HG03342 (cell line): ENCODE measurements around the gene DYNC2H1.

Experiments used
- ATAC-seq: cut with Tn5 transposase; IDR thresholded peaks from one replicate; pipeline ENCODE4 v1.9.1; 2021; ENCODE audit warnings: mild to moderate bottlenecking, moderate library complexity; ENCODE audit not compliant: unreplicated experiment

Gene DYNC2H1

GRCh38 chr11:103108933-103109817 is at the start of gene DYNC2H1:
TSS of gene DYNC2H1 (plus strand) at chr11:103109426. CDS start at chr11:103109575, 149 bp downstream.
- peak; percentile 99 for ATAC-seq

GRCh38 chr11:103061656-103062055 is 47.6 kb upstream of the DYNC2H1 start:
- no peak for ATAC-seq

GRCh38 chr11:103067118-103067517 is 42.1 kb upstream of the DYNC2H1 start:
- ATAC-seq: no peak

- no peak for ATAC-seq
Observed at GRCh38 chr11:103069367-103069766, 39.9 kb upstream of the DYNC2H1 start.

- ATAC-seq: peak; percentile 53
Observed at GRCh38 chr11:103070142-103070541, 39.1 kb upstream of the DYNC2H1 start.

GRCh38 chr11:103071008-103071407 is 38.2 kb upstream of the DYNC2H1 start:
- no peak for ATAC-seq

GRCh38 chr11:103076361-103076760 is 32.9 kb upstream of the DYNC2H1 start:
- ATAC-seq: no peak

- ATAC-seq: no peak
Observed at GRCh38 chr11:103077554-103077953, 31.7 kb upstream of the DYNC2H1 start.

GRCh38 chr11:103078710-103079109 is 30.5 kb upstream of the DYNC2H1 start:
- no peak for ATAC-seq

- no peak for ATAC-seq
Observed at GRCh38 chr11:103079833-103080232, 29.4 kb upstream of the DYNC2H1 start.

GRCh38 chr11:103085758-103086365 is 23.4 kb upstream of the DYNC2H1 start:
- ATAC-seq: no peak

GRCh38 chr11:103086461-103086860 is 22.8 kb upstream of the DYNC2H1 start:
- ATAC-seq: no peak

GRCh38 chr11:103091064-103091800 is 18.0 kb upstream of the DYNC2H1 start:
- ATAC-seq: peak; percentile 37

GRCh38 chr11:103091801-103092524 is 17.3 kb upstream of the DYNC2H1 start, which contains the start of gene DCUN1D5:
TSS of gene DCUN1D5 (minus strand) at chr11:103092160. CDS start at chr11:103091872, 288 bp downstream.
- peak; percentile 100 for ATAC-seq

- ATAC-seq: no peak
Observed at GRCh38 chr11:103097279-103097678, 11.9 kb upstream of the DYNC2H1 start.

GRCh38 chr11:103109818-103110388 is 677 bp downstream of the DYNC2H1 start:
- ATAC-seq: peak; percentile 21

- ATAC-seq: no peak
Observed at GRCh38 chr11:103110391-103110790, 1.2 kb downstream of the DYNC2H1 start.

- ATAC-seq: no peak
Observed at GRCh38 chr11:103111400-103111799, 2.2 kb downstream of the DYNC2H1 start.

GRCh38 chr11:103112364-103112763 is 3.1 kb downstream of the DYNC2H1 start:
- no peak for ATAC-seq

- ATAC-seq: no peak
Observed at GRCh38 chr11:103114836-103115235, 5.6 kb downstream of the DYNC2H1 start.
